Neural progenitor cell (in vitro differentiated cells): Measurements from ENCODE around the gene BCAS3.

ENCODE experiments used
- CTCF ChIP-seq: fragments of 200-600 bp; sonication (generic); IDR thresholded peaks from 2 replicates; pipeline ENCODE4 v1.5.1; 2017; ENCODE audit warnings: antibody characterized with exemption, mild to moderate bottlenecking
- EZH2 ChIP-seq: fragments of 200-600 bp; sonication (generic); IDR thresholded peaks from 2 replicates; pipeline ENCODE4 v1.6.1; 2017; ENCODE audit warnings: antibody characterized with exemption, mild to moderate bottlenecking, moderate library complexity

- no peak for TF ChIP-seq CTCF
- TF ChIP-seq EZH2, result no peak
These were observed 332.0 kb downstream of the BCAS3 start for GRCh38 chr17:61009663-61010062.
